GM10847 (cell line): ENCODE data around the gene ACE.

ENCODE experiments used
- POLR2A ChIP-seq: IDR thresholded peaks from 2 replicates; pipeline ENCODE4 v1.6.1; 2011; ENCODE audit not compliant: insufficient read length; ENCODE audit errors: extremely low read depth

Gene ACE

GRCh38 chr17:63543822-63544420 lies 67.1 kb downstream of the ACE start:
- TF ChIP-seq POLR2A: no peak

- no peak for TF ChIP-seq POLR2A
Observed at GRCh38 chr17:63544467-63545301, 67.8 kb downstream of the ACE start.

- no peak for TF ChIP-seq POLR2A
Observed at GRCh38 chr17:63546308-63547082, 69.6 kb downstream of the ACE start.

- TF ChIP-seq POLR2A: no peak
Observed at GRCh38 chr17:63547083-63547523, 70.2 kb downstream of the ACE start.
